Naive thymus-derived CD8-positive, alpha-beta T cell (primary cell): ENCODE measurements around the gene P2RY11. TPM values are rescaled to one million over a fixed set of nuclear protein-coding genes. Genes with fewer than 3 reads are reported as not detected.

Experiments
- ATAC-seq, 2 donors: fragments of 150-1000 bp; cut with Tn5 transposase in 1 of 2; sonication (Bioruptor Pico), chemical (Tn5 transposase) in 1 of 2; 1 replicate in 1 of 2; 2 replicates in 1 of 2; pipeline ENCODE4 v1.10.0; 2021; ENCODE audit warnings: mild to moderate bottlenecking in 2 of 2, moderate library complexity in 2 of 2
- POLR2A ChIA-PET: fragments of 350-600 bp; sonication (Branson Sonifier 250); formaldehyde crosslinking; loops from one replicate; lab custom pipeline; 2021; ENCODE audit warnings: antibody characterized with exemption; lab: Charles Lee
- DNase-seq, 10 donors: peaks; one replicate each; pipeline versions ENCODE4 v3.0.0 to v3.0.0-alpha.2; 2020 to 2022
- H3K27ac Mint-ChIP-seq, 10 donors: one replicate each; pipeline ENCODE4 v1.8.0; 2020 to 2022; ENCODE audit warnings: mild to moderate bottlenecking in 10 of 10, mixed read lengths in 10 of 10, moderate library complexity in 4 of 10, inconsistent platforms in 1 of 10
- H3K27me3 Mint-ChIP-seq, 5 donors: one replicate each; pipeline ENCODE4 v1.8.0; 2021 to 2022; ENCODE audit warnings: mixed read lengths in 5 of 5
- H3K36me3 Mint-ChIP-seq, 3 donors: one replicate each; pipeline ENCODE4 v1.8.0; 2020 to 2022; ENCODE audit warnings: mixed read lengths in 3 of 3, mild to moderate bottlenecking in 2 of 3, inconsistent platforms in 1 of 3
- H3K4me1 Mint-ChIP-seq, 4 donors: one replicate each; pipeline ENCODE4 v1.8.0; 2021 to 2022; ENCODE audit warnings: mixed read lengths in 4 of 4
- H3K4me3 Mint-ChIP-seq, 10 donors: one replicate each; pipeline ENCODE4 v1.8.0; 2020 to 2022; ENCODE audit warnings: mild to moderate bottlenecking in 10 of 10, mixed read lengths in 10 of 10, moderate library complexity in 6 of 10, inconsistent platforms in 1 of 10
- H3K9me3 Mint-ChIP-seq, 9 donors: one replicate each; pipeline ENCODE4 v1.8.0; 2020 to 2022; ENCODE audit warnings: mixed read lengths in 9 of 9, mild to moderate bottlenecking in 3 of 9, inconsistent platforms in 1 of 9, moderate library complexity in 1 of 9
- polyA plus RNA-seq, 3 donors: library from polyadenylated mRNA; unstranded; fragments of 300-500 nt; fragmentation: Illumina TruSeq; gene quantifications; one replicate each; pipeline ENCODE4 v1.2.3, GENCODE V29; 2021
- total RNA-seq, 8 experiments: library from RNA in 2 of 8; stranded (reverse) in 2 of 8; gene quantifications; one replicate each; pipeline ENCODE4 v1.2.3 and lab custom pipeline; 2021 to 2026

Gene P2RY11
- total RNA-seq (10 to 100 TPM; 61.4 to 68.0 TPM), polyA plus RNA-seq (1 to 10 TPM; 2.2 to 4.2 (median 2.9) TPM), total RNA-seq (lab: John Stamatoyannopoulos, UW) (11.8 to 35.1 (median 15.3) reads per million in 6 experiments)

- Mint-ChIP-seq H3K36me3 (peaks cover 0 to 68% (median 5%) of the 10 kb centered on the region in 3 donors), H3K4me1 (peaks cover 21 to 63% (median 52%) of the 10 kb centered on the region in 4 donors)
- peak in 1 of 10 donors; percentile 30 for DNase-seq
Observed at GRCh38 chr19:10111405-10111811, at the start of gene P2RY11. Gene P2RY11, plus strand, starts transcription at chr19:10111693. Its CDS starts 29 bp downstream, at chr19:10111722.

GRCh38 chr19:10061717-10062310 is 49.7 kb upstream of the P2RY11 start:
- ATAC-seq (no peak), DNase-seq (no peak)
- Mint-ChIP-seq H3K4me1 (no peaks in the 10 kb centered on the region), H3K36me3 (no peaks in the 10 kb centered on the region), H3K4me3 (no peak overlapping the region), H3K27ac (no peak overlapping the region), H3K27me3 (peaks cover 9 to 31% (median 17%) of the 10 kb centered on the region in 5 donors), H3K9me3 (no peaks in the 10 kb centered on the region)
- POLR2A ChIA-PET = no interaction called here

More at GRCh38 chr19:10111405-10111811, at the start of gene P2RY11:
- POLR2A ChIA-PET = interaction anchor here (0.5 to 10.6 kb wide), 3 partner anchors 13 to 150 kb away, joined by 3 to 103 read pairs (median 3); no protein-coding TSS in a partner anchor
- peak within 1 kb of the TSS; percentile 22 to 87 (median 60) for H3K4me3 Mint-ChIP-seq
- no peaks in the 10 kb centered on the region for H3K9me3 Mint-ChIP-seq
- H3K27ac Mint-ChIP-seq = peak within 1 kb of the TSS; percentile 75 to 97 (median 89)
- no peaks in the 10 kb centered on the region for H3K27me3 Mint-ChIP-seq
- ATAC-seq = no peak

GRCh38 chr19:10068205-10068604 is 43.3 kb upstream of the P2RY11 start:
- Mint-ChIP-seq H3K27me3 (peaks cover 3 to 11% (median 8%) of the 10 kb centered on the region in 5 donors), H3K4me3 (no peak overlapping the region), H3K9me3 (peaks cover 0 to 3% (median 0%) of the 10 kb centered on the region in 9 donors), H3K27ac (peak overlapping the region in 1 of 10 donors; percentile 19), H3K4me1 (peaks cover 0 to 4% (median 1%) of the 10 kb centered on the region in 4 donors), H3K36me3 (no peaks in the 10 kb centered on the region)
- ATAC-seq (no peak), DNase-seq (no peak)
- POLR2A ChIA-PET = interaction anchor here (0.5 kb wide), 1 partner anchor 29 kb away, joined by 3 read pairs; no protein-coding TSS in a partner anchor

GRCh38 chr19:10069046-10069445 is 42.4 kb upstream of the P2RY11 start:
- Mint-ChIP-seq H3K36me3 (no peaks in the 10 kb centered on the region), H3K27me3 (peaks cover 0 to 9% (median 5%) of the 10 kb centered on the region in 5 donors), H3K4me3 (no peak overlapping the region), H3K4me1 (peaks cover 0 to 4% (median 1%) of the 10 kb centered on the region in 4 donors), H3K27ac (peak overlapping the region in 1 of 10 donors; percentile 69), H3K9me3 (peaks cover 0 to 4% (median 0%) of the 10 kb centered on the region in 9 donors)
- no peak for DNase-seq
- POLR2A ChIA-PET = no interaction called here
- no peak for ATAC-seq

GRCh38 chr19:10070730-10071446 is 40.6 kb upstream of the P2RY11 start:
- peaks cover 0 to 7% (median 3%) of the 10 kb centered on the region in 5 donors for H3K27me3 Mint-ChIP-seq
- no peak for ATAC-seq
- H3K4me3 Mint-ChIP-seq = no peak overlapping the region
- no peak for DNase-seq
- POLR2A ChIA-PET = no interaction called here
- H3K4me1 Mint-ChIP-seq = peaks cover 0 to 4% (median 1%) of the 10 kb centered on the region in 4 donors
- peaks cover 0 to 4% (median 0%) of the 10 kb centered on the region in 9 donors for H3K9me3 Mint-ChIP-seq
- H3K27ac Mint-ChIP-seq = no peak overlapping the region
- no peaks in the 10 kb centered on the region for H3K36me3 Mint-ChIP-seq

- Mint-ChIP-seq H3K9me3 (peaks cover 0 to 7% (median 0%) of the 10 kb centered on the region in 9 donors), H3K27me3 (peaks cover 0 to 2% (median 0%) of the 10 kb centered on the region in 5 donors), H3K27ac (no peak overlapping the region), H3K4me1 (peaks cover 0 to 2% (median 0%) of the 10 kb centered on the region in 4 donors), H3K36me3 (no peaks in the 10 kb centered on the region), H3K4me3 (no peak overlapping the region)
- peak; percentile 80 to 83 for ATAC-seq
- POLR2A ChIA-PET = interaction anchor here (0.8 kb wide), 1 partner anchor 16 kb away, joined by 3 read pairs; no protein-coding TSS in a partner anchor
- DNase-seq = peak in 9 of 10 donors; percentile 27 to 73 (median 50)
Observed at GRCh38 chr19:10074153-10074552, 37.3 kb upstream of the P2RY11 start.

GRCh38 chr19:10076535-10076934 is 35.0 kb upstream of the P2RY11 start:
- DNase-seq (no peak), ATAC-seq (no peak)
- H3K27me3 Mint-ChIP-seq = peaks cover 0 to 2% (median 0%) of the 10 kb centered on the region in 5 donors
- no peak overlapping the region for H3K4me3 Mint-ChIP-seq
- no peaks in the 10 kb centered on the region for H3K36me3 Mint-ChIP-seq
- POLR2A ChIA-PET = no interaction called here
- H3K4me1 Mint-ChIP-seq = peaks cover 0 to 2% (median 0%) of the 10 kb centered on the region in 4 donors
- peaks cover 0 to 7% (median 0%) of the 10 kb centered on the region in 9 donors for H3K9me3 Mint-ChIP-seq
- H3K27ac Mint-ChIP-seq = no peak overlapping the region

GRCh38 chr19:10078329-10078728 is 33.2 kb upstream of the P2RY11 start:
- peaks cover 0 to 1% (median 0%) of the 10 kb centered on the region in 5 donors for H3K27me3 Mint-ChIP-seq
- H3K36me3 Mint-ChIP-seq = no peaks in the 10 kb centered on the region
- no peaks in the 10 kb centered on the region for H3K4me1 Mint-ChIP-seq
- no peak overlapping the region for H3K27ac Mint-ChIP-seq
- no peak overlapping the region for H3K4me3 Mint-ChIP-seq
- no peak for DNase-seq
- POLR2A ChIA-PET = interaction anchor here (0.5 to 0.7 kb wide), 2 partner anchors 412 to 489 kb away, joined by 5 read pairs; no protein-coding TSS in a partner anchor
- H3K9me3 Mint-ChIP-seq = peaks cover 0 to 7% (median 0%) of the 10 kb centered on the region in 9 donors
- no peak for ATAC-seq

- ATAC-seq (no peak), DNase-seq (no peak)
- Mint-ChIP-seq H3K9me3 (peaks cover 0 to 5% (median 0%) of the 10 kb centered on the region in 9 donors), H3K27ac (no peak overlapping the region), H3K27me3 (peaks cover 0 to 1% (median 0%) of the 10 kb centered on the region in 5 donors), H3K36me3 (no peaks in the 10 kb centered on the region), H3K4me1 (no peaks in the 10 kb centered on the region), H3K4me3 (no peak overlapping the region)
- POLR2A ChIA-PET = interaction anchor here (0.7 kb wide), 1 partner anchor 489 kb away, joined by 5 read pairs; no protein-coding TSS in a partner anchor
Observed at GRCh38 chr19:10079031-10079453, 32.5 kb upstream of the P2RY11 start.

- H3K4me3 Mint-ChIP-seq = peak overlapping the region in 4 of 10 donors; percentile 3 to 39 (median 20)
- H3K4me1 Mint-ChIP-seq = peaks cover 6 to 13% (median 9%) of the 10 kb centered on the region in 4 donors
- H3K9me3 Mint-ChIP-seq = no peaks in the 10 kb centered on the region
- H3K27ac Mint-ChIP-seq = peak overlapping the region in 8 of 10 donors; percentile 1 to 77 (median 54)
- POLR2A ChIA-PET = interaction anchor here (0.6 to 1.9 kb wide), 4 partner anchors 11 to 59 kb away, joined by 3 to 7 read pairs (median 4); partner anchors contain the start of gene PPAN
- H3K36me3 Mint-ChIP-seq = peaks cover 0 to 8% (median 0%) of the 10 kb centered on the region in 3 donors
- DNase-seq (no peak), ATAC-seq (no peak)
- H3K27me3 Mint-ChIP-seq = no peaks in the 10 kb centered on the region
Observed at GRCh38 chr19:10083911-10084310, 27.6 kb upstream of the P2RY11 start.

GRCh38 chr19:10084803-10085202 is 26.7 kb upstream of the P2RY11 start:
- H3K36me3 Mint-ChIP-seq = peaks cover 0 to 13% (median 0%) of the 10 kb centered on the region in 3 donors
- H3K27ac Mint-ChIP-seq = peak overlapping the region in 9 of 10 donors; percentile 80 to 95 (median 92)
- peak overlapping the region; percentile 27 to 89 (median 86) for H3K4me3 Mint-ChIP-seq
- H3K9me3 Mint-ChIP-seq = no peaks in the 10 kb centered on the region
- H3K27me3 Mint-ChIP-seq = no peaks in the 10 kb centered on the region
- no peak for DNase-seq
- POLR2A ChIA-PET = interaction anchor here (1.0 to 1.9 kb wide), 4 partner anchors 10 to 21 kb away, joined by 3 to 7 read pairs (median 4); partner anchors contain the start of gene PPAN
- no peak for ATAC-seq
- peaks cover 6 to 13% (median 9%) of the 10 kb centered on the region in 4 donors for H3K4me1 Mint-ChIP-seq
